GM23338 (cell line): ENCODE results near the gene LMOD1. TPM values are rescaled to one million over a fixed set of nuclear protein-coding genes. Genes with fewer than 3 reads are reported as not detected.

ENCODE experiments used
- ATAC-seq: fragments of 200-7000 bp; cut with Tn5 transposase; 3 replicates; pipeline ENCODE4 v1.9.1; 2020
- DNase-seq: peaks from one replicate; pipeline ENCODE4 v3.0.0-alpha.2; 2015; ENCODE audit warnings: low spot score
- H2AFZ ChIP-seq: fragments of 200-600 bp; sonication (generic); 2 replicates; pipeline ENCODE4 v1.8.0; 2016; ENCODE audit warnings: antibody characterized with exemption, mild to moderate bottlenecking, moderate library complexity
- H3F3A ChIP-seq: fragments of 200-600 bp; sonication (generic); replicated peaks from 2 replicates; pipeline ENCODE4 v1.8.0; 2017; ENCODE audit warnings: antibody characterized with exemption, mixed run types, low read depth
- H3K27ac ChIP-seq: fragments of 200-600 bp; sonication (generic); 2 replicates; pipeline ENCODE4 v1.6.1; 2016; ENCODE audit warnings: low read depth
- H3K27me3 ChIP-seq: fragments of 200-600 bp; sonication (generic); 2 replicates; pipeline ENCODE4 v1.8.0; 2016; ENCODE audit warnings: mild to moderate bottlenecking, mixed run types, moderate library complexity; ENCODE audit not compliant: insufficient read depth
- H3K36me3 ChIP-seq: fragments of 200-600 bp; sonication (generic); 2 replicates; pipeline ENCODE4 v1.8.0; 2016; ENCODE audit warnings: mild to moderate bottlenecking; ENCODE audit not compliant: insufficient read depth
- H3K4me1 ChIP-seq: fragments of 200-600 bp; sonication (generic); 2 replicates; pipeline ENCODE4 v1.8.0; 2016; ENCODE audit warnings: mild to moderate bottlenecking, moderate library complexity; ENCODE audit not compliant: insufficient read depth
- H3K4me2 ChIP-seq: fragments of 200-600 bp; sonication (generic); 2 replicates; pipeline ENCODE4 v1.7.1; 2017; ENCODE audit warnings: mixed run types
- H3K4me3 ChIP-seq: fragments of 200-600 bp; sonication (generic); 2 replicates; pipeline ENCODE4 v1.6.1; 2016; ENCODE audit warnings: mixed run types
- H3K79me2 ChIP-seq: fragments of 200-600 bp; sonication (generic); replicated peaks from 2 replicates; pipeline ENCODE4 v1.8.0; 2017; ENCODE audit warnings: mild to moderate bottlenecking; ENCODE audit not compliant: insufficient read depth
- H3K9me2 ChIP-seq: fragments of 200-600 bp; sonication (generic); 2 replicates; pipeline ENCODE4 v1.8.0; 2017; ENCODE audit not compliant: insufficient read depth
- H4K20me1 ChIP-seq: fragments of 200-600 bp; sonication (generic); replicated peaks from 2 replicates; pipeline ENCODE4 v1.8.0; 2017; ENCODE audit warnings: mild to moderate bottlenecking; ENCODE audit not compliant: insufficient read depth
- H3K27ac Mint-ChIP-seq: 2 replicates; pipeline ENCODE4 v1.8.0; 2020; ENCODE audit warnings: inconsistent platforms, mild to moderate bottlenecking, moderate library complexity, mixed read lengths
- H3K27me3 Mint-ChIP-seq: 3 replicates; pipeline ENCODE4 v1.8.0; 2022; ENCODE audit warnings: low read depth, mild to moderate bottlenecking, moderate library complexity, mixed read lengths, inconsistent platforms; ENCODE audit not compliant: insufficient read depth, poor library complexity
- H3K36me3 Mint-ChIP-seq: 3 replicates; pipeline ENCODE4 v1.8.0; 2021; ENCODE audit warnings: low read depth, mild to moderate bottlenecking, inconsistent platforms, moderate library complexity, mixed read lengths
- H3K4me1 Mint-ChIP-seq: 3 replicates; pipeline ENCODE4 v1.8.0; 2020; ENCODE audit warnings: mild to moderate bottlenecking, inconsistent platforms, mixed read lengths
- H3K4me3 Mint-ChIP-seq: 3 replicates; pipeline ENCODE4 v1.8.0; 2021; ENCODE audit warnings: moderate library complexity, mild to moderate bottlenecking, inconsistent platforms, mixed read lengths
- H3K9me3 Mint-ChIP-seq: 3 replicates; pipeline ENCODE4 v1.8.0; 2020; ENCODE audit warnings: moderate library complexity, mild to moderate bottlenecking, inconsistent platforms, mixed read lengths
- CREB1 ChIP-seq: fragments of 250-450 bp; sonication (Bioruptor Pico); IDR thresholded peaks from 2 replicates; pipeline ENCODE4 v1.5.0; 2020; ENCODE audit warnings: low read depth, mild to moderate bottlenecking, moderate library complexity
- EZH2 ChIP-seq: fragments of 200-600 bp; sonication (generic); IDR thresholded peaks from one replicate; pipeline ENCODE4 v1.8.0; 2017; ENCODE audit warnings: antibody characterized with exemption, mild to moderate bottlenecking, low read depth; ENCODE audit not compliant: unreplicated experiment
- EZH2phosphoT487 ChIP-seq: fragments of 200-600 bp; sonication (generic); IDR thresholded peaks from one replicate; pipeline ENCODE4 v1.8.1; 2018; ENCODE audit warnings: antibody characterized with exemption; ENCODE audit not compliant: unreplicated experiment
- JUNB ChIP-seq: IDR thresholded peaks from one replicate; pipeline ENCODE4 v1.6.1; 2016; ENCODE audit warnings: antibody characterized with exemption; ENCODE audit not compliant: unreplicated experiment
- NANOG ChIP-seq: IDR thresholded peaks from 2 replicates; pipeline ENCODE4 v1.6.1; 2016; ENCODE audit warnings: antibody characterized with exemption, borderline replicate concordance
- POLR2AphosphoS5 ChIP-seq: IDR thresholded peaks from 2 replicates; pipeline ENCODE4 v1.6.1; 2016; ENCODE audit warnings: antibody characterized with exemption, low read depth
- STAT1 ChIP-seq: IDR thresholded peaks from one replicate; pipeline ENCODE4 v1.6.1; 2016; ENCODE audit warnings: antibody characterized with exemption; ENCODE audit not compliant: unreplicated experiment
- ZNF114 ChIP-seq: fragments of 250-450 bp; sonication (Bioruptor Pico); IDR thresholded peaks from 2 replicates; pipeline ENCODE4 v1.5.0; 2020; ENCODE audit warnings: mild to moderate bottlenecking, moderate library complexity
- ZNF331 ChIP-seq: fragments of 250-450 bp; sonication (Bioruptor Pico); IDR thresholded peaks from 2 replicates; pipeline ENCODE4 v1.5.0; 2020; ENCODE audit warnings: low read depth, mild to moderate bottlenecking, moderate library complexity
- polyA plus RNA-seq: library from polyadenylated mRNA; unstranded; fragments of >200 nt; fragmentation: Nextera tagmentation; extraction: Ambion mirVana; gene quantifications from 2 replicates; pipeline ENCODE4 v1.2.1, GENCODE V29; 2016
- total RNA-seq: library from RNA; depleted of rRNA; stranded (reverse); fragments of >200 nt; shearing (Covaris generic); gene quantifications from 2 replicates; pipeline ENCODE4 v1.2.3, GENCODE V29; 2014
- TF ChIP-seq, protein P1 (sequence below), 2 experiments: fragments of 200-600 bp in 1 of 2; sonication (generic) in 1 of 2; conservative IDR thresholded peaks; 2 replicates each; pipeline versions ENCODE4 v1.5.1 to v1.6.1; 2016 to 2017; ENCODE audit warnings: antibody characterized with exemption in 2 of 2, low read depth in 2 of 2, mild to moderate bottlenecking in 2 of 2, moderate library complexity in 1 of 2
- TF ChIP-seq, protein P2 (sequence below): IDR thresholded peaks from one replicate; pipeline ENCODE4 v1.6.1; 2018; ENCODE audit warnings: antibody characterized with exemption; ENCODE audit not compliant: unreplicated experiment
- TF ChIP-seq, protein P3 (sequence below): IDR thresholded peaks from 2 replicates; pipeline ENCODE4 v1.6.1; 2016; ENCODE audit warnings: antibody characterized with exemption
- TF ChIP-seq, protein P4 (sequence below): fragments of 250-450 bp; sonication (Bioruptor Pico); IDR thresholded peaks from 2 replicates; pipeline ENCODE4 v1.5.0; 2020; ENCODE audit warnings: mild to moderate bottlenecking, moderate library complexity

Gene LMOD1
- total and polyA plus RNA-seq, 2 experiments from 2014 or later, result 0.74 to 1.7 TPM

DNA sequence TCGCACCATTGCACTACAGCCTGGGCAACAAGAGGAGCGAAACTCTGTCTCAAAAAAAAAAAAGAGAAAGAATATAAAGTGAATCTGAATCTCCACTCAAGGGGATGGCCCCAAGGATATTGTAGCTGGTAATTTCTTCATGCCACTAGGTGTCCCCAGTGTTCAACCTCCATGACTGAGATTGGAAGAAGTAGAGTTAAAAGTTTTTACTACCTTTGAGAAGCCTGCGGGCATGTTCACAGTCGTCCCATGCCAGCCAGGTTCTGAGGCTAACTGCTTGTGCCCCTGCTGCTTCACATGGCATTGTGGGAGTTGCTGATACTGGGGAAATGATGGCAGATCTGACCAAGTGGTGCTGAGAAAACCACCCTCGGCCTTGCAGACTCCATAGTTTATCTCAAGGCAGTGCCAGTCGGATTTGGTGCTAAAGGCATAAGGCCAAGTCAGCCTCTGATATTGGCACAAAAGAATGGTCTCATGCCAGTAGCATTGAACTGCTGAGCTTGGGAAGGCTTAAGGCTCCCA is 68.4 kb downstream of the LMOD1 start:
- Histone ChIP-seq H4K20me1 (no peaks in the 10 kb centered on the region; the same call in 1 of the 2 replicates), H2AFZ (no peak overlapping the region), H3K79me2 (no peaks in the 10 kb centered on the region), H3K27me3 (no peaks in the 10 kb centered on the region), H3K4me2 (no peak overlapping the region), H3K27ac (0 out of 2 replicates have a peak overlapping the region, but pooled peaks have one; percentile 0), H3K4me3 (no peak overlapping the region), H3K4me1 (peaks cover 10% of the 10 kb centered on the region; the same call in 1 of the 2 replicates), H3K36me3 (peaks cover 15% of the 10 kb centered on the region; the same call in 1 of the 2 replicates), H3K9me2 (no peaks in the 10 kb centered on the region), H3F3A (peaks cover 17% of the 10 kb centered on the region; the same call in 1 of the 2 replicates)
- DNase-seq (peak; percentile 83), ATAC-seq (peak; percentile 55)
- no peak overlapping the region for H3K4me3 Mint-ChIP-seq
- peaks cover 5% of the 10 kb centered on the region for H3K27me3 Mint-ChIP-seq
- TF ChIP-seq STAT1, result no peak
- TF ChIP-seq POLR2AphosphoS5, result peak; percentile 57
- TF ChIP-seq EZH2, result no peak
- TF ChIP-seq CREB1, result no peak
- no peak for TF ChIP-seq ZNF331 (CRISPR knock-in tag)
- TF ChIP-seq, protein P1, sequence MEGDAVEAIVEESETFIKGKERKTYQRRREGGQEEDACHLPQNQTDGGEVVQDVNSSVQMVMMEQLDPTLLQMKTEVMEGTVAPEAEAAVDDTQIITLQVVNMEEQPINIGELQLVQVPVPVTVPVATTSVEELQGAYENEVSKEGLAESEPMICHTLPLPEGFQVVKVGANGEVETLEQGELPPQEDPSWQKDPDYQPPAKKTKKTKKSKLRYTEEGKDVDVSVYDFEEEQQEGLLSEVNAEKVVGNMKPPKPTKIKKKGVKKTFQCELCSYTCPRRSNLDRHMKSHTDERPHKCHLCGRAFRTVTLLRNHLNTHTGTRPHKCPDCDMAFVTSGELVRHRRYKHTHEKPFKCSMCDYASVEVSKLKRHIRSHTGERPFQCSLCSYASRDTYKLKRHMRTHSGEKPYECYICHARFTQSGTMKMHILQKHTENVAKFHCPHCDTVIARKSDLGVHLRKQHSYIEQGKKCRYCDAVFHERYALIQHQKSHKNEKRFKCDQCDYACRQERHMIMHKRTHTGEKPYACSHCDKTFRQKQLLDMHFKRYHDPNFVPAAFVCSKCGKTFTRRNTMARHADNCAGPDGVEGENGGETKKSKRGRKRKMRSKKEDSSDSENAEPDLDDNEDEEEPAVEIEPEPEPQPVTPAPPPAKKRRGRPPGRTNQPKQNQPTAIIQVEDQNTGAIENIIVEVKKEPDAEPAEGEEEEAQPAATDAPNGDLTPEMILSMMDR (conservative IDR thresholded peaks at IDR 0.05; ENCODE audit: low read depth in 2 of 2), result peak; percentile 73 to 75
- no peak for TF ChIP-seq JUNB
- TF ChIP-seq, protein P2, sequence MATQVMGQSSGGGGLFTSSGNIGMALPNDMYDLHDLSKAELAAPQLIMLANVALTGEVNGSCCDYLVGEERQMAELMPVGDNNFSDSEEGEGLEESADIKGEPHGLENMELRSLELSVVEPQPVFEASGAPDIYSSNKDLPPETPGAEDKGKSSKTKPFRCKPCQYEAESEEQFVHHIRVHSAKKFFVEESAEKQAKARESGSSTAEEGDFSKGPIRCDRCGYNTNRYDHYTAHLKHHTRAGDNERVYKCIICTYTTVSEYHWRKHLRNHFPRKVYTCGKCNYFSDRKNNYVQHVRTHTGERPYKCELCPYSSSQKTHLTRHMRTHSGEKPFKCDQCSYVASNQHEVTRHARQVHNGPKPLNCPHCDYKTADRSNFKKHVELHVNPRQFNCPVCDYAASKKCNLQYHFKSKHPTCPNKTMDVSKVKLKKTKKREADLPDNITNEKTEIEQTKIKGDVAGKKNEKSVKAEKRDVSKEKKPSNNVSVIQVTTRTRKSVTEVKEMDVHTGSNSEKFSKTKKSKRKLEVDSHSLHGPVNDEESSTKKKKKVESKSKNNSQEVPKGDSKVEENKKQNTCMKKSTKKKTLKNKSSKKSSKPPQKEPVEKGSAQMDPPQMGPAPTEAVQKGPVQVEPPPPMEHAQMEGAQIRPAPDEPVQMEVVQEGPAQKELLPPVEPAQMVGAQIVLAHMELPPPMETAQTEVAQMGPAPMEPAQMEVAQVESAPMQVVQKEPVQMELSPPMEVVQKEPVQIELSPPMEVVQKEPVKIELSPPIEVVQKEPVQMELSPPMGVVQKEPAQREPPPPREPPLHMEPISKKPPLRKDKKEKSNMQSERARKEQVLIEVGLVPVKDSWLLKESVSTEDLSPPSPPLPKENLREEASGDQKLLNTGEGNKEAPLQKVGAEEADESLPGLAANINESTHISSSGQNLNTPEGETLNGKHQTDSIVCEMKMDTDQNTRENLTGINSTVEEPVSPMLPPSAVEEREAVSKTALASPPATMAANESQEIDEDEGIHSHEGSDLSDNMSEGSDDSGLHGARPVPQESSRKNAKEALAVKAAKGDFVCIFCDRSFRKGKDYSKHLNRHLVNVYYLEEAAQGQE, result no peak
- no peak for TF ChIP-seq EZH2phosphoT487
- TF ChIP-seq NANOG, result no peak
- TF ChIP-seq ZNF114 (CRISPR knock-in tag), result no peak
- TF ChIP-seq, protein P3, sequence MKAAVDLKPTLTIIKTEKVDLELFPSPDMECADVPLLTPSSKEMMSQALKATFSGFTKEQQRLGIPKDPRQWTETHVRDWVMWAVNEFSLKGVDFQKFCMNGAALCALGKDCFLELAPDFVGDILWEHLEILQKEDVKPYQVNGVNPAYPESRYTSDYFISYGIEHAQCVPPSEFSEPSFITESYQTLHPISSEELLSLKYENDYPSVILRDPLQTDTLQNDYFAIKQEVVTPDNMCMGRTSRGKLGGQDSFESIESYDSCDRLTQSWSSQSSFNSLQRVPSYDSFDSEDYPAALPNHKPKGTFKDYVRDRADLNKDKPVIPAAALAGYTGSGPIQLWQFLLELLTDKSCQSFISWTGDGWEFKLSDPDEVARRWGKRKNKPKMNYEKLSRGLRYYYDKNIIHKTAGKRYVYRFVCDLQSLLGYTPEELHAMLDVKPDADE, result no peak
- TF ChIP-seq, protein P4, sequence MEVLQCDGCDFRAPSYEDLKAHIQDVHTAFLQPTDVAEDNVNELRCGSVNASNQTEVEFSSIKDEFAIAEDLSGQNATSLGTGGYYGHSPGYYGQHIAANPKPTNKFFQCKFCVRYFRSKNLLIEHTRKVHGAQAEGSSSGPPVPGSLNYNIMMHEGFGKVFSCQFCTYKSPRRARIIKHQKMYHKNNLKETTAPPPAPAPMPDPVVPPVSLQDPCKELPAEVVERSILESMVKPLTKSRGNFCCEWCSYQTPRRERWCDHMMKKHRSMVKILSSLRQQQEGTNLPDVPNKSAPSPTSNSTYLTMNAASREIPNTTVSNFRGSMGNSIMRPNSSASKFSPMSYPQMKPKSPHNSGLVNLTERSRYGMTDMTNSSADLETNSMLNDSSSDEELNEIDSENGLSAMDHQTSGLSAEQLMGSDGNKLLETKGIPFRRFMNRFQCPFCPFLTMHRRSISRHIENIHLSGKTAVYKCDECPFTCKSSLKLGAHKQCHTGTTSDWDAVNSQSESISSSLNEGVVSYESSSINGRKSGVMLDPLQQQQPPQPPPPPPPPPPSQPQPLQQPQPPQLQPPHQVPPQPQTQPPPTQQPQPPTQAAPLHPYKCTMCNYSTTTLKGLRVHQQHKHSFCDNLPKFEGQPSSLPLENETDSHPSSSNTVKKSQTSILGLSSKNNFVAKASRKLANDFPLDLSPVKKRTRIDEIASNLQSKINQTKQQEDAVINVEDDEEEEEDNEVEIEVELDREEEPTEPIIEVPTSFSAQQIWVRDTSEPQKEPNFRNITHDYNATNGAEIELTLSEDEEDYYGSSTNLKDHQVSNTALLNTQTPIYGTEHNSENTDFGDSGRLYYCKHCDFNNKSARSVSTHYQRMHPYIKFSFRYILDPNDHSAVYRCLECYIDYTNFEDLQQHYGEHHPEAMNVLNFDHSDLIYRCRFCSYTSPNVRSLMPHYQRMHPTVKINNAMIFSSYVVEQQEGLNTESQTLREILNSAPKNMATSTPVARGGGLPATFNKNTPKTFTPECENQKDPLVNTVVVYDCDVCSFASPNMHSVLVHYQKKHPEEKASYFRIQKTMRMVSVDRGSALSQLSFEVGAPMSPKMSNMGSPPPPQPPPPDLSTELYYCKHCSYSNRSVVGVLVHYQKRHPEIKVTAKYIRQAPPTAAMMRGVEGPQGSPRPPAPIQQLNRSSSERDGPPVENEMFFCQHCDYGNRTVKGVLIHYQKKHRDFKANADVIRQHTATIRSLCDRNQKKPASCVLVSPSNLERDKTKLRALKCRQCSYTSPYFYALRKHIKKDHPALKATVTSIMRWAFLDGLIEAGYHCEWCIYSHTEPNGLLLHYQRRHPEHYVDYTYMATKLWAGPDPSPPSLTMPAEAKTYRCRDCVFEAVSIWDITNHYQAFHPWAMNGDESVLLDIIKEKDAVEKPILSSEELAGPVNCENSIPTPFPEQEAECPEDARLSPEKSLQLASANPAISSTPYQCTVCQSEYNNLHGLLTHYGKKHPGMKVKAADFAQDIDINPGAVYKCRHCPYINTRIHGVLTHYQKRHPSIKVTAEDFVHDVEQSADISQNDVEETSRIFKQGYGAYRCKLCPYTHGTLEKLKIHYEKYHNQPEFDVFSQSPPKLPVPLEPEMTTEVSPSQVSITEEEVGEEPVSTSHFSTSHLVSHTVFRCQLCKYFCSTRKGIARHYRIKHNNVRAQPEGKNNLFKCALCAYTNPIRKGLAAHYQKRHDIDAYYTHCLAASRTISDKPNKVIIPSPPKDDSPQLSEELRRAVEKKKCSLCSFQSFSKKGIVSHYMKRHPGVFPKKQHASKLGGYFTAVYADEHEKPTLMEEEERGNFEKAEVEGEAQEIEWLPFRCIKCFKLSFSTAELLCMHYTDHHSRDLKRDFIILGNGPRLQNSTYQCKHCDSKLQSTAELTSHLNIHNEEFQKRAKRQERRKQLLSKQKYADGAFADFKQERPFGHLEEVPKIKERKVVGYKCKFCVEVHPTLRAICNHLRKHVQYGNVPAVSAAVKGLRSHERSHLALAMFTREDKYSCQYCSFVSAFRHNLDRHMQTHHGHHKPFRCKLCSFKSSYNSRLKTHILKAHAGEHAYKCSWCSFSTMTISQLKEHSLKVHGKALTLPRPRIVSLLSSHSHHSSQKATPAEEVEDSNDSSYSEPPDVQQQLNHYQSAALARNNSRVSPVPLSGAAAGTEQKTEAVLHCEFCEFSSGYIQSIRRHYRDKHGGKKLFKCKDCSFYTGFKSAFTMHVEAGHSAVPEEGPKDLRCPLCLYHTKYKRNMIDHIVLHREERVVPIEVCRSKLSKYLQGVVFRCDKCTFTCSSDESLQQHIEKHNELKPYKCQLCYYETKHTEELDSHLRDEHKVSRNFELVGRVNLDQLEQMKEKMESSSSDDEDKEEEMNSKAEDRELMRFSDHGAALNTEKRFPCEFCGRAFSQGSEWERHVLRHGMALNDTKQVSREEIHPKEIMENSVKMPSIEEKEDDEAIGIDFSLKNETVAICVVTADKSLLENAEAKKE (CRISPR knock-in tag), result no peak
- peaks cover 23% of the 10 kb centered on the region for H3K4me1 Mint-ChIP-seq
- H3K36me3 Mint-ChIP-seq, result peaks cover 44% of the 10 kb centered on the region
- no peaks in the 10 kb centered on the region for H3K9me3 Mint-ChIP-seq
- 0 out of 2 replicates have a peak overlapping the region, but pooled peaks have one; percentile 68 for H3K27ac Mint-ChIP-seq
